ENCODE data around the gene RNF214.
"Not testable (repeated sequence)": the region's sequence is repeated elsewhere in the genome, so short reads cannot be mapped to it uniquely, and the experiment has no call there.

Gene RNF214

GRCh38 chr11:117315285-117316196 is 83.1 kb downstream of the RNF214 start:
- peak in 1 of 2 donors; percentile 4 for DNase-seq (ENCODE audit: low read depth in 2 of 2)

- no peak for DNase-seq (ENCODE audit: low read depth in 2 of 2)
Observed at GRCh38 chr11:117316197-117316961, 83.9 kb downstream of the RNF214 start, which contains the start of gene BACE1. TSS of gene BACE1 (minus strand) at chr11:117316256. CDS start at chr11:117315795, 461 bp downstream.

- DNase-seq (ENCODE audit: low read depth in 2 of 2): no peak
Observed at GRCh38 chr11:117318738-117319137, 86.3 kb downstream of the RNF214 start.

- no peak for DNase-seq (ENCODE audit: low read depth in 2 of 2)
Observed at GRCh38 chr11:117319214-117319840, 86.9 kb downstream of the RNF214 start.

GRCh38 chr11:117327255-117327566 is 94.7 kb downstream of the RNF214 start:
- DNase-seq (ENCODE audit: low read depth in 2 of 2): not testable (repeated sequence)

- DNase-seq (ENCODE audit: low read depth in 2 of 2): peak; percentile 85 to 91
Observed at GRCh38 chr11:117327567-117328374, 95.3 kb downstream of the RNF214 start, which contains the start of gene CEP164. TSS of gene CEP164 (plus strand) at chr11:117327854. CDS start at chr11:117338587, 10,733 bp downstream.

- DNase-seq (ENCODE audit: low read depth in 2 of 2): no peak
Observed at GRCh38 chr11:117328375-117329010, 96.0 kb downstream of the RNF214 start.

GRCh38 chr11:117332843-117333242 is 100.4 kb downstream of the RNF214 start:
- no peak for DNase-seq (ENCODE audit: low read depth in 2 of 2)

- DNase-seq (ENCODE audit: low read depth in 2 of 2): no peak
Observed at GRCh38 chr11:117333917-117334316, 101.4 kb downstream of the RNF214 start.

GRCh38 chr11:117334896-117335295 is 102.4 kb downstream of the RNF214 start:
- DNase-seq (ENCODE audit: low read depth in 2 of 2): no peak

- DNase-seq (ENCODE audit: low read depth in 2 of 2): no peak
Observed at GRCh38 chr11:117335399-117335798, 102.9 kb downstream of the RNF214 start.
